Spinal cord (tissue), 10 donors: Measurements from ENCODE around the gene ITFG1. TPM values are rescaled to one million over a fixed set of nuclear protein-coding genes. Genes with fewer than 3 reads are reported as not detected.

ENCODE experiments used
- DNase-seq, 6 donors: peaks; one replicate each; pipeline versions ENCODE4 v3.0.0 to v3.0.0-alpha.2; 2013 to 2015; ENCODE audit warnings: low spot score in 6 of 6, low read depth in 4 of 6
- H3K27ac ChIP-seq: one replicate; pipeline ENCODE4 v1.5.1; 2013; ENCODE audit warnings: low read depth, low read length, control low read depth
- H3K27me3 ChIP-seq: one replicate; pipeline ENCODE4 v1.6.1; 2013; ENCODE audit warnings: low read length; ENCODE audit not compliant: control insufficient read depth, insufficient read depth
- H3K36me3 ChIP-seq: one replicate; pipeline ENCODE4 v1.6.1; 2013; ENCODE audit warnings: low read length; ENCODE audit not compliant: control insufficient read depth, insufficient read depth
- H3K4me1 ChIP-seq: one replicate; pipeline ENCODE4 v1.6.1; 2013; ENCODE audit warnings: low read length; ENCODE audit not compliant: control insufficient read depth, insufficient read depth
- H3K4me3 ChIP-seq: one replicate; pipeline ENCODE4 v1.5.1; 2013; ENCODE audit warnings: low read depth, low read length, control low read depth
- H3K9me3 ChIP-seq: one replicate; pipeline ENCODE4 v1.6.1; 2013; ENCODE audit warnings: low read length; ENCODE audit not compliant: control insufficient read depth, insufficient read depth
- WGBS: methylation state at CpG from one replicate; pipeline ENCODE4 v1.1.5; 2013; ENCODE audit warnings: missing lambda C conversion rate; ENCODE audit not compliant: insufficient coverage; 5-methylcytosine and 5-hydroxymethylcytosine counted together
- polyA plus RNA-seq, 2 donors: library from polyadenylated mRNA; unstranded; fragments of 120-200 nt; gene quantifications; one replicate each; pipeline ENCODE4 v1.2.1, GENCODE V29; 2013; ENCODE audit not compliant: insufficient read length in 2 of 2
- small RNA-seq: library from RNA; depleted of rRNA; stranded (forward); fragments of <200 nt; gene quantifications from one replicate; pipeline ENCODE3, GENCODE V24; 2014; ENCODE audit warnings: low replicate concordance
- total RNA-seq, 2 donors: library from RNA; depleted of rRNA in 1 of 2; stranded (reverse); fragments of 120-200 nt in 1 of 2; fragments of >200 nt in 1 of 2; gene quantifications; one replicate each; pipeline versions ENCODE4 v1.2.3 to v1.2.4, GENCODE V29; 2013 to 2014
- donor health status: healthy.

ITFG1 gene
- total and polyA plus RNA-seq, 4 donors: 96.6 to 180 (median 127) TPM

- no peaks in the 10 kb centered on the region for H3K27me3 ChIP-seq
- H3K4me1 ChIP-seq: no peaks in the 10 kb centered on the region
- no peak overlapping the region for H3K4me3 ChIP-seq
- H3K36me3 ChIP-seq: peaks cover 7% of the 10 kb centered on the region
- no peaks in the 10 kb centered on the region for H3K9me3 ChIP-seq
- WGBS: 89% methylated on average over 4 of the region's 5 CpGs
- H3K27ac ChIP-seq: no peak overlapping the region
- DNase-seq: no peak
Observed at GRCh38 chr16:47109361-47109760, 351.5 kb downstream of the ITFG1 start.

Small RNA genes within 50 kb of the gene (small RNA-seq; reads per million reads assigned to genes)
- gene RF00019 (not detected), gene RNA5SP425 (not detected)

Other genes with a start within 250 kb of the ITFG1 start
- 100 to 1,000 TPM in 1 of 2 donors, 10 to 100 TPM in 1; 81.8 to 141 TPM for gene PHKB, start 268 bp upstream of the ITFG1 start, total RNA-seq
- 10 to 100 TPM; 78.5 to 89.5 TPM for gene PHKB, start 268 bp upstream of the ITFG1 start, polyA plus RNA-seq